GM19328 (cell line): ENCODE results near the gene KDM2A.

Experiments
- ATAC-seq: cut with Tn5 transposase; IDR thresholded peaks from one replicate; pipeline ENCODE4 v1.9.1; 2021; ENCODE audit warnings: mild to moderate bottlenecking, moderate library complexity; ENCODE audit not compliant: unreplicated experiment

Gene KDM2A

DNA sequence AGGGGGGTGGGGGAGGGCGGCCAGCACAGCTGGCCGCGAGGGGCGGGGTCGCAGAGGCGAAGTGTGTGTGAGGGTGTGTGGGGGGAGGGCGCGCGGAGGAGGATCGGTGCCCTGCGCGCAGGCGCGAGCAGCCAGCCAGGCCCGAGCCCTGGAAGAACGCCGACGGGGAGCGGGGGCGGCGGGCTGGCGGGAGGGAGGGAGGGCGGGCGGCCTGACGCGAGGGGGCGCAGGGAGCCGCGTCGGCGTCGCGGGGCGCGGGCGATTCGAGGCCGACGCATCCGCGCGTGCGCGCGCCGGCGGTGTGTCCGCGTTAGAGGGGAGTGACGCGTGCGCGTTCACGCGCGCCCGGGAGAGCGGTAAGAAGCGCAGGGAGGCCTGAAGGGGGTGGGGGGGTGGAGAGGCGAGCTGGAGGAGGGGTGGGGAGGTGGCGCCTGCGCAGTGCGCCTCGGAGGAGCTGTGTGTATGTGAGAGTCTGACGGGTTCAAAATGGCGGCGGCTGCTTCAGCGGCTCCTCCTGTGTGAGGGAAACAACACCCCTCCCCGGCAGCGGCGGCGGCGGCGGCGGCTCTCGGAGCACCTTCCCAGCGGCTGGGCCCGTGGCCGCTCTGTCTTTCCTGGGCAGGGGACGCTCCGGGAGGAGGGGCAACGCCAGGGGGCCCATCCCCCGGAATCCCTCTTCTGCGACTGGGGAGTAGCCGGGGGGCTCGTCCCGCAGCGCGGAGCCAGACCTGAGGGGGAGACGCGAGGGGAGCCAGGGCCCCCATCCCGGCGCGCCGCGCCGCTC is at the start of gene KDM2A:
KDM2A (plus strand) TSS at position 463 of the 784 bp plus-strand sequence. CDS start 2,054 bp downstream, outside the sequence.
- ATAC-seq: peak; percentile 65

- ATAC-seq: no peak
Measured at GRCh38 chr11:67071420-67072284, 47.4 kb upstream of the KDM2A start.

GRCh38 chr11:67072295-67072694 is 46.8 kb upstream of the KDM2A start:
- ATAC-seq: no peak

DNA sequence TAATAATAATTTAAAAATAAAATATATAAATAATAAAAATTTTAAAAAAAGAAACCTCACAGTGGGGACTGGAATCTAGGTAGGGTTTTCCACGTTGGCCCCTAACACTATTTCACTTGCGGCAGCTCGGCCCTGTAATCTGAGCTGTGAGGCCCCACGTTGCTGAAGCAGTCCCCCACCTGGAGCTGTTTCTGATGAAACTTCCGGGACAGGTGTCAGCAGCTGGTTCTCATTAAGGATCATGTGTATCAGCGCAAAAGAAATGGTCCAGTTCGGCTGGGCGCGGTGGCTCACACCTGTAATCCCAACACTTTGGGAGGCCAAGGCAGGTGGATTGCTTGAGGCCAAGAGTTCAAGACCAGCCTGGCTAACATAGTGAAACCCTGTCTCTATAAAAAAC is 45.2 kb upstream of the KDM2A start:
- ATAC-seq: no peak

- no peak for ATAC-seq
Measured at GRCh38 chr11:67076202-67076601, 42.9 kb upstream of the KDM2A start.

GRCh38 chr11:67079065-67079705 is 39.9 kb upstream of the KDM2A start:
- ATAC-seq: no peak

GRCh38 chr11:67082071-67082791 is 36.8 kb upstream of the KDM2A start:
- no peak for ATAC-seq

GRCh38 chr11:67083786-67084366 is 35.2 kb upstream of the KDM2A start:
- ATAC-seq: no peak

GRCh38 chr11:67085617-67086016 is 33.4 kb upstream of the KDM2A start:
- no peak for ATAC-seq

- ATAC-seq: no peak
Measured at GRCh38 chr11:67090717-67091116, 28.3 kb upstream of the KDM2A start.

DNA sequence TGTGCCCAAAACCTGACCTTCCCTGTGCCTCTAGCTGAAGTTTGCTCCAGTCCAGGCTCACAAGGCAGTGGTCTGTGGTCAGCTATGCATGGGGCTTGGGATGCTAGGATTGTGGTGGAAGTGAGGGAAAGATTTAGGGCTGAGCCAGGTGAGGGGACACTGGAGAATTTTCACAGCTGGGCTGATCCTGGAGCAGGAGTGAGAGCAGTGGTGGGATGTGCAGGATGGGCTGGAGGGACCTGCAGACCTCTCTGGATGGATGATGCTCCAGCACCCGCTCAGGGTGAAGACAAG is 23.9 kb upstream of the KDM2A start:
- ATAC-seq: no peak

- no peak for ATAC-seq
Measured at GRCh38 chr11:67098799-67099429, 20.1 kb upstream of the KDM2A start.

GRCh38 chr11:67099831-67100324 is 19.2 kb upstream of the KDM2A start:
- ATAC-seq: no peak

DNA sequence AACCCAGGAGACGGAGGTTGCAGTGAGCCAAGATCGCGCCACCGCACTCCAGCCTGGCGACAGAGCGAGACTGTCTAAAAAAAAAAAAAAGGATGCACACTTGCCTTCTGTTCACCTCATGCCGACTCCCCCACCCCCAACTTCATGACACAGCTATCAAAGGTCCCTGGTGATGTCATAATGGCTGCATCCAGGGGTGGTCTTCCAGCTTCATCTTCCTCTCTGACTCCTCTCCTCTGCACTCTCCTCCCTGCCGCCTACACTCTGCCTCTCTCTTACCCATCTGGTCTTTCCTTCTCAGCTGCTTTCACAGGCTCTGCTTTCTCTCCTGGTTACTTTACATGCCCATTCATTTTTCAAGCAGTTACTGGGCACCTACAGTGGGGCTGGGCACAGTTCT is 16.4 kb upstream of the KDM2A start:
- ATAC-seq: no peak

GRCh38 chr11:67105964-67106363 is 13.1 kb upstream of the KDM2A start:
- no peak for ATAC-seq

DNA sequence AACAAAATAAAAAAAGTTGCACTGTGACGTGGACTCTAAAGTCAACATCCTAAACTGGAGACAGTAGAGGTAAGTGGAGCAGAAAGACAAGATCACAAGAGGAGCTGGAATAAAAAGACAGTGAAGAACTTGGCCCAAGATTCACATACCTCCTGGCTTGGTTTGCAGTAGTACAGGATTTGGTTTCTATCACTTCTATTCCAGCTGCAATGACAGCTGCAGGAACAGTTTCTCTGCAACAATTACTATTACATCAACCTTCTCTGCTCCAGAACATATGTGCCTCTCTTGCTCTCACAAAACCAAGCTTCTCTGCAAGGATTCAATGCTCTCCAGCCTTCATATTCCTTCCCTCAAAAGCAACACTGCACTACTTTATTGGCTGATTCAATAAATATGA is 7.8 kb upstream of the KDM2A start:
- ATAC-seq: no peak

GRCh38 chr11:67113231-67113721 is 5.8 kb upstream of the KDM2A start:
- no peak for ATAC-seq

DNA sequence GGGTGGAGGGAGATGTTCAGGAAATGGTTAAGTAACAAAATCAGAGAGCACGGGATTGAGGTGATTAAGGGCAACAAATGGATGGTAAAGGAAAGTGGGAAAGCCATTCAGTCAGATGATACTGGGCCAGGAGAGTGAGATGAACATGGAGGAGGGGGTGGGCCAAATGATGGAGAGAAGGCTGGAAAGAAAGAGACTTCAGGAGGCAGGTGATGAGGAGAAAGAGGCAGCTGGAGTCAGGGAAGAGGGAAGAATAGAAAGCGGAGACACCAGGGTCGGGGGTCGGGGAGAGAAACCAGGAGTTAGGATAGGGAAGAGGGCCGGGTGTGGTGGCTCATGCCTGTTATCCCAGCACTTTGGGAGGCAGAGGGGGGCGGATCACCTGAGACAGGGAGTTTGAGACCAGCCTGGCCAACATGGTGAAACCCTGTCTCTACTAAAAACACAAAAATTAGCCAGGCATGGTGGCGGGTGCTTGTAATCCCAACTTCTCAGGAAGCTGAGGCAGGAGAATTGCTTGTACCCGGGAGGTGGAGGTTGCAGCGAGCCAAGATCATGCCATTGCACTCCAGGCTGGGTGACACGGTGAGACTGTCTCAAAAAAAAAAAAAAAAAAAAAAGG is 4.7 kb upstream of the KDM2A start:
- no peak for ATAC-seq

- no peak for ATAC-seq
Measured at GRCh38 chr11:67116758-67117105, 2.3 kb upstream of the KDM2A start.

DNA sequence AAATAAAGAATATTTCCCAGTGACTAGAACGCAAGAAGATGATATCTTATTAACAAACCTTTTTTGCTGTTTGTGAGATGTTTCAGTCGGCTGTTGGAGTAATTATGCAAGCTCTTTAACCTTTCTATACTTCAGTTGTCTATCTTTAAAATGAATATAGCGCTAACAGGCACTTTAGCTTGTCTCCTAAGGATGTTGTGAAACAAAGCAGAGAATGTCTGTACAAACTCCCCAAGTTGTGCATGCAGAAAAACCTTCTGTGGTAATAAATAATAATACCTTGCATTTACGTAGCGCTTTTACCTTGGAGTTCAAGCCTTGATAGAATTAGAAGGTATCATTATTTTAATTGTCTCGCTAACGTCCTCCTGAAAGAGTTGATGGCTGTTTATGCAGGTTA is 1.9 kb upstream of the KDM2A start:
- no peak for ATAC-seq
